A549 (cell line): ENCODE results near the gene CYP21A2.
"Not testable (repeated sequence)": the region's sequence is repeated elsewhere in the genome, so short reads cannot be mapped to it uniquely, and the experiment has no call there.

Experiments used
- CTCF ChIP-seq: fragments of >200 bp; sonication (Bioruptor Twin); formaldehyde crosslinking; IDR thresholded peaks from 3 replicates; pipeline ENCODE4 v1.5.1; 2016
- JUN ChIP-seq, 2 experiments: fragments of >200 bp; sonication (Bioruptor Twin); formaldehyde crosslinking; IDR thresholded peaks; 2 replicates in 1 of 2; 3 replicates in 1 of 2; pipeline ENCODE4 v1.6.1; 2016 to 2017
- MAZ ChIP-seq: fragments of 150-350 bp; IDR thresholded peaks from 2 replicates; pipeline ENCODE4 v1.6.1; 2014; ENCODE audit warnings: antibody characterized with exemption, low read depth, low read length, borderline replicate concordance
- NFE2L2 ChIP-seq: fragments of 150-350 bp; conservative IDR thresholded peaks from 2 replicates; pipeline ENCODE4 v1.6.1; 2014; ENCODE audit warnings: low read length
- POLR2A ChIP-seq: IDR thresholded peaks from 2 replicates; pipeline ENCODE4 v1.6.1; 2012; ENCODE audit warnings: mild to moderate bottlenecking, low read length
- RAD21 ChIP-seq, 2 experiments: fragments of >200 bp in 1 of 2; sonication (Bioruptor Twin) in 1 of 2; formaldehyde crosslinking in 1 of 2; IDR thresholded peaks in 1 of 2; conservative IDR thresholded peaks in 1 of 2; 2 replicates in 1 of 2; 3 replicates in 1 of 2; pipeline ENCODE4 v1.6.1; 2012 to 2018; ENCODE audit warnings: inconsistent platforms in 1 of 2
- REST ChIP-seq: fragments of 200-600 bp; sonication (generic); IDR thresholded peaks from 2 replicates; pipeline ENCODE4 v1.6.1; 2016; ENCODE audit warnings: antibody characterized with exemption, mild to moderate bottlenecking, moderate library complexity
- ZFP36 ChIP-seq: fragments of 450-650 bp; IDR thresholded peaks from 2 replicates; pipeline ENCODE4 v1.6.1; 2014; ENCODE audit warnings: borderline replicate concordance; ENCODE audit not compliant: partially characterized antibody

- not testable (repeated sequence) for TF ChIP-seq CTCF; RAD21 (conservative IDR thresholded peaks at IDR 0.05 in 1 of 2, IDR thresholded peaks at IDR 0.05 in 1 of 2); POLR2A; MAZ; REST; JUN (IDR thresholded peaks at IDR 0.05); NFE2L2; ZFP36
These were observed 8.7 kb upstream of the CYP21A2 start for GRCh38 chr6:32029553-32029952.
